CD4-positive, alpha-beta memory T cell (primary cell): ENCODE measurements around the gene ZNF280D. TPM values are rescaled to one million over a fixed set of nuclear protein-coding genes. Genes with fewer than 3 reads are reported as not detected.
A peak's percentile ranks its signal among the peaks of the same experiment; 100 is the strongest.

Experiments used
- CTCF ChIA-PET: fragments of 350-600 bp; sonication (Branson Sonifier 250); formaldehyde crosslinking; loops from one replicate; lab custom pipeline; 2021; ENCODE audit warnings: inconsistent platforms; ENCODE audit not compliant: partially characterized antibody; lab: Charles Lee
- POLR2A ChIA-PET: fragments of 350-600 bp; sonication (Branson Sonifier 250); formaldehyde crosslinking; loops from one replicate; lab custom pipeline; 2021; ENCODE audit not compliant: partially characterized antibody; lab: Charles Lee
- DNase-seq, 5 donors: peaks; one replicate each; pipeline versions ENCODE4 v3.0.0 to v3.0.0-alpha.2; 2020 to 2022; ENCODE audit warnings: mixed read lengths in 1 of 5
- H3K27ac ChIP-seq: one replicate; pipeline ENCODE4 v1.7.0; 2013; ENCODE audit warnings: low read depth, low read length
- H3K27me3 ChIP-seq: 2 replicates; pipeline ENCODE4 v1.7.0; 2013; ENCODE audit warnings: mild to moderate bottlenecking, low read length, moderate library complexity; ENCODE audit not compliant: insufficient read depth
- H3K36me3 ChIP-seq: 2 replicates; pipeline ENCODE4 v1.7.0; 2013; ENCODE audit warnings: mild to moderate bottlenecking, low read length, moderate library complexity; ENCODE audit not compliant: insufficient read depth
- H3K4me1 ChIP-seq: 2 replicates; pipeline ENCODE4 v1.7.0; 2013; ENCODE audit warnings: mild to moderate bottlenecking, low read length, moderate library complexity; ENCODE audit not compliant: insufficient read depth
- H3K4me3 ChIP-seq, 2 donors: one replicate each; pipeline ENCODE4 v1.7.0; 2013; ENCODE audit warnings: low read length in 2 of 2, mild to moderate bottlenecking in 1 of 2
- H3K9me3 ChIP-seq, 2 donors: one replicate each; pipeline ENCODE4 v1.7.0; 2013; ENCODE audit warnings: low read length in 2 of 2, control low read depth in 1 of 2; ENCODE audit not compliant: control insufficient read depth in 1 of 2
- H3K27ac Mint-ChIP-seq, 7 donors: one replicate each; pipeline ENCODE4 v1.8.0; 2020 to 2021; ENCODE audit warnings: mixed read lengths in 7 of 7, mild to moderate bottlenecking in 6 of 7, inconsistent platforms in 3 of 7, moderate library complexity in 3 of 7
- H3K27me3 Mint-ChIP-seq, 2 donors: one replicate each; pipeline ENCODE4 v1.8.0; 2020 to 2021; ENCODE audit warnings: mixed read lengths in 2 of 2
- H3K36me3 Mint-ChIP-seq, 2 donors: one replicate each; pipeline ENCODE4 v1.8.0; 2020 to 2021; ENCODE audit warnings: mixed read lengths in 2 of 2, inconsistent platforms in 1 of 2, mild to moderate bottlenecking in 1 of 2
- H3K4me1 Mint-ChIP-seq, 4 donors: one replicate each; pipeline ENCODE4 v1.8.0; 2020 to 2021; ENCODE audit warnings: mixed read lengths in 4 of 4, mild to moderate bottlenecking in 1 of 4
- H3K4me3 Mint-ChIP-seq, 8 donors: one replicate each; pipeline ENCODE4 v1.8.0; 2020 to 2021; ENCODE audit warnings: mixed read lengths in 8 of 8, mild to moderate bottlenecking in 7 of 8, moderate library complexity in 6 of 8, inconsistent platforms in 3 of 8
- H3K9me3 Mint-ChIP-seq, 8 donors: one replicate each; pipeline ENCODE4 v1.8.0; 2020 to 2021; ENCODE audit warnings: mixed read lengths in 8 of 8, mild to moderate bottlenecking in 5 of 8, inconsistent platforms in 3 of 8, moderate library complexity in 1 of 8
- intact Hi-C: fragments of 100-400 bp; cut with micrococcal nuclease; formaldehyde crosslinking; loops from one replicate; pipeline ENCODE4 v1.15.1; 2023
- polyA plus RNA-seq, 2 donors: library from polyadenylated mRNA; unstranded; fragments of 300-500 nt; fragmentation: Illumina TruSeq; gene quantifications; one replicate each; pipeline ENCODE4 v1.2.3, GENCODE V29; 2021
- total RNA-seq, 2 experiments: library from RNA; stranded (reverse); gene quantifications; one replicate each; pipeline ENCODE4 v1.2.3, GENCODE V29; 2021

The ZNF280D gene
- total and polyA plus RNA-seq, 4 experiments from 2014 or later: 4.1 to 50.1 (median 26.2) TPM

DNA sequence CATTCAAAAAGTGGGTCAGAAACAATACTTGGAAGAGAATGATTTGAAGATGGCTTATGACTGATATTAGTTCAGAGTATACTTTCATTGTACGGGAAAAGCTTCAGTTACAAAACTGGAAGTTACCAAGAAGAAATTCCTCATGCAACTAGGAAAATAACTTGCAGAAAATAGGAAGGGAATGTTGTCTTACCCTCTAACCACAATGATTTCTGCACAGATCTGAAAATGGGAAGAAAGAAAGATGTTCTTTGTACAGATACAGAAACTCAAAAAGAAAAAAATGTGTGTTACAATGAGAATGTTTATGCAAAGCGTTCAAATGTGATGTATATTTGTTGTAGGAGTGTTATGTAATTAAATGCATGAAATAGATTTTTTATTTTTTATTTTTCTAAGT is 3.7 kb downstream of the ZNF280D start:
- H3K27ac ChIP-seq: no peak overlapping the region
- ChIA-PET CTCF (no interaction called here), POLR2A (no interaction called here)
- H3K36me3 ChIP-seq: no peaks in the 10 kb centered on the region
- intact Hi-C loops: no loop called here
- Mint-ChIP-seq H3K36me3 (peaks cover 7 to 21% of the 10 kb centered on the region in 2 donors), H3K27me3 (no peaks in the 10 kb centered on the region), H3K9me3 (no peaks in the 10 kb centered on the region), H3K27ac (peak overlapping the region in 1 of 7 donors; percentile 66), H3K4me3 (peak overlapping the region in 2 of 8 donors; percentile 1 to 42), H3K4me1 (peaks cover 38 to 66% (median 55%) of the 10 kb centered on the region in 4 donors)
- no peak for DNase-seq
- no peaks in the 10 kb centered on the region for H3K27me3 ChIP-seq
- H3K9me3 ChIP-seq: no peaks in the 10 kb centered on the region
- peaks cover 44% of the 10 kb centered on the region for H3K4me1 ChIP-seq
- no peak overlapping the region for H3K4me3 ChIP-seq

DNA sequence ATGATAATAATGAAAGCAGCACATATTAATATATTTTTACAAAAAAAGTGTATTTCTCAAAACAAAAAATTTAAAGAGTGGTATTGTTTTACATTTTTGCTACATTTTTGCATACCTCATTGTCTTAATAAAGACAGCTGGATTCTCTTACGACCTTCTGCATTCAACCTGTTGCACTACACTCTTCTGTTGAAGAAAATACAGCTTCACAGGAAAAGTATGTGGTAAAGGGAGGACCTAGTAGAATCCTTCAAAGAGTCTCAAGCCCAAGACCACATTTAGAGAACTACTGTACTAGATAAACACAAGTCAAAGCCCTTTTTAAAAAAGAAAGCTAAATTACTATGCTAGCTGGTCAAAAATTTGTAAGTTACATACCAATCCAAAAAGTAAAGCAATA is 7.9 kb downstream of the ZNF280D start:
- peaks cover 22% of the 10 kb centered on the region for H3K4me1 ChIP-seq
- peaks cover 22 to 36% of the 10 kb centered on the region in 2 donors for H3K36me3 Mint-ChIP-seq
- H3K27me3 ChIP-seq: no peaks in the 10 kb centered on the region
- H3K4me1 Mint-ChIP-seq: peaks cover 40 to 61% (median 50%) of the 10 kb centered on the region in 4 donors
- H3K27me3 Mint-ChIP-seq: no peaks in the 10 kb centered on the region
- intact Hi-C loops: no loop called here
- ChIA-PET POLR2A (interaction anchor here (2.0 kb wide), 1 partner anchor 8 kb away, joined by 5 read pairs; the partner anchor contains the start of gene ZNF280D), CTCF (interaction anchor here (0.6 to 1.4 kb wide), 2 partner anchors 11 to 24 kb away, joined by 3 read pairs; no protein-coding TSS in a partner anchor)
- H3K27ac Mint-ChIP-seq: no peak overlapping the region
- H3K4me3 Mint-ChIP-seq: peak overlapping the region in 3 of 8 donors; percentile 5 to 50 (median 12)
- H3K9me3 Mint-ChIP-seq: no peaks in the 10 kb centered on the region
- H3K9me3 ChIP-seq: no peaks in the 10 kb centered on the region
- no peak for DNase-seq
- H3K36me3 ChIP-seq: no peaks in the 10 kb centered on the region
- no peak overlapping the region for H3K27ac ChIP-seq
- H3K4me3 ChIP-seq: no peak overlapping the region

DNA sequence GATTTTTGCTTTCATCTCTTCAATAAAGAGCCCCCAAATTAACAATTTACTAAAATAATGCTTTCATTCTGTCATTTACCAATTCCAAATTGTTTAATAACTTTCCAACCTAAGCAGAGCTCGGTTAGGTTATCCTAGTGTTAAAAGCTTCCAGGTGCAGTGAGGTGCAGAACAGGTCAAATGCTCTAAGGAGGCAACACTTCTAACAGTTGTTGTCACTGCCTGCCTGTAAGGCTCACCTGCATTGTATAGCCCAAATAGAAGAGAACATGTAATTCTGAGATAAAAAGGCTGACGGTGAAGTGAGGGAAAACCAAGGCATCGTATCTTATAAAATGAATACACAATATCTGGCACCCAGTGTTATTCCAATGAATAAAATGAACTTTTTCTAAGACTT is 9.1 kb downstream of the ZNF280D start:
- Mint-ChIP-seq H3K4me1 (peaks cover 44 to 66% (median 53%) of the 10 kb centered on the region in 4 donors), H3K27ac (peak overlapping the region in 1 of 7 donors; percentile 25), H3K36me3 (peaks cover 24 to 38% of the 10 kb centered on the region in 2 donors), H3K4me3 (no peak overlapping the region), H3K9me3 (no peaks in the 10 kb centered on the region), H3K27me3 (no peaks in the 10 kb centered on the region)
- intact Hi-C loops: no loop called here
- ChIA-PET POLR2A (interaction anchor here (1.1 to 2.0 kb wide), 2 partner anchors 8 to 10 kb away, joined by 3 to 5 read pairs; partner anchors contain the start of gene ZNF280D), CTCF (interaction anchor here (1.4 kb wide), 1 partner anchor 23 kb away, joined by 3 read pairs; no protein-coding TSS in a partner anchor)
- peaks cover 16% of the 10 kb centered on the region for H3K4me1 ChIP-seq
- H3K36me3 ChIP-seq: no peaks in the 10 kb centered on the region
- no peaks in the 10 kb centered on the region for H3K27me3 ChIP-seq
- H3K9me3 ChIP-seq: no peaks in the 10 kb centered on the region
- no peak overlapping the region for H3K27ac ChIP-seq
- no peak for DNase-seq
- H3K4me3 ChIP-seq: no peak overlapping the region

DNA sequence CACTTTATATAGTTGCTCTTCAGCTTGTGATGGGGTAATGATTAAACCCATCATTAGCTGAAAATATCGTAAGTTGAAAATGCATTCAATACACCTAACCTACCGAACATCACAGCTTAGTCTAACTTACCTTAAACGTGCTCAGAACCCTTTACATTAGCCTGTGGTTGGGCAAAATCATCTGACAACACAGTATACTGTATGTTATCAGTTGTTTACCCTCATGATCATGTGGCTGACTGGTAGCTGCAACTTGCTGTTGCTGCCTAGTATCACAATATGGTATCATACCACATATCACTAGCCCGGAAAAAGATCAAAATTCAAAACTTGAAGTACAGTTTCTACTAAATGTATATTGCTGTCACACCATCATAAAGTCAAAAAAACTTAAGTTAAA is 9.5 kb downstream of the ZNF280D start:
- no peaks in the 10 kb centered on the region for H3K9me3 Mint-ChIP-seq
- no peaks in the 10 kb centered on the region for H3K36me3 ChIP-seq
- H3K9me3 ChIP-seq: no peaks in the 10 kb centered on the region
- no peaks in the 10 kb centered on the region for H3K27me3 Mint-ChIP-seq
- peaks cover 42 to 66% (median 51%) of the 10 kb centered on the region in 4 donors for H3K4me1 Mint-ChIP-seq
- CTCF ChIA-PET: interaction anchor here (1.4 kb wide), 1 partner anchor 22 kb away, joined by 3 read pairs; no protein-coding TSS in a partner anchor
- no peak overlapping the region for H3K27ac ChIP-seq
- intact Hi-C loops: no loop called here
- H3K4me3 ChIP-seq: no peak overlapping the region
- H3K4me3 Mint-ChIP-seq: peak overlapping the region in 1 of 8 donors; percentile 35
- no peaks in the 10 kb centered on the region for H3K27me3 ChIP-seq
- no peak overlapping the region for H3K27ac Mint-ChIP-seq
- H3K36me3 Mint-ChIP-seq: peaks cover 24 to 38% of the 10 kb centered on the region in 2 donors
- H3K4me1 ChIP-seq: peaks cover 18% of the 10 kb centered on the region
- POLR2A ChIA-PET: interaction anchor here (1.1 kb wide), 1 partner anchor 9 kb away, joined by 3 read pairs; no protein-coding TSS in a partner anchor
- no peak for DNase-seq

DNA sequence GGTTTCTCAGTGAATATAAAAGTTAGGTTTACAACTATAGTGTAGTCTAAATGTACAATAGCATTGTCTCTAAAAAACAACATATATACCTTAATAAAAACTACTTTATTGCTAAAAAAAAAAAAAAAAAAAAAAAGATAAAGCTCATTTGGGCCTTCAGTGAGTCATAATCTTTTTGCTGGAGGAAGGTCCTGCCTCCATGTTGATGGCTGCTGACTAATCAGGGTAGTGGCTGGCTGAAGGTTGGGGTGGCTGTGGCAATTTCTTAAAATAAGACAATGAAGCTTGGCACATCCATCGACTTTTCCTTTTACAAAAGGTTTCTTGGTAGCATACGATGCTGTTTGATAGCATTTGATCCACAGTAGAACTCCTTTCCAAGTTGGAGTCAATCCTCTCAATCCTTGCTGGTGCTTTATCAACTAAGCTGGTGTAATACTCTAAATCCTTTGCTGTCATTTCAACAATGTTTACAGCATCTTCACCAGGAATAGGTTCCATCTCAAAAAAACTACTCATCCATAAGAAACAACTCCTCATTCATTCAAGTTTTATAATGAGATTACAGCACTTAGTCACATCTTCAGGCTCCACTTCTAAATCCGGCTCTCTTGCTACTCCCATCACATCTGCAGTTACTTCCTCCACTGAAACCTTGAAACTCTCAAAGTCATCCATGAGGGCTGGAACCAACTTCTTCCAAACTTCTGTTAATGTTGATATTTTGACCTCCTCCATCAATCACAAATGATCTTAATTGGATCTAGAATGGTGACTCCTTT is 13.3 kb downstream of the ZNF280D start:
- Histone ChIP-seq H3K36me3 (no peaks in the 10 kb centered on the region), H3K4me1 (peaks cover 21% of the 10 kb centered on the region), H3K27ac (no peak overlapping the region), H3K27me3 (no peaks in the 10 kb centered on the region), H3K4me3 (no peak overlapping the region), H3K9me3 (no peaks in the 10 kb centered on the region)
- H3K4me1 Mint-ChIP-seq: peaks cover 48 to 70% (median 56%) of the 10 kb centered on the region in 4 donors
- intact Hi-C loops: no loop called here
- H3K27me3 Mint-ChIP-seq: no peaks in the 10 kb centered on the region
- no peaks in the 10 kb centered on the region for H3K9me3 Mint-ChIP-seq
- peaks cover 11 to 35% of the 10 kb centered on the region in 2 donors for H3K36me3 Mint-ChIP-seq
- no peak for DNase-seq
- no peak overlapping the region for H3K27ac Mint-ChIP-seq
- peak overlapping the region in 1 of 8 donors; percentile 5 for H3K4me3 Mint-ChIP-seq
- CTCF ChIA-PET: no interaction called here
- POLR2A ChIA-PET: no interaction called here

DNA sequence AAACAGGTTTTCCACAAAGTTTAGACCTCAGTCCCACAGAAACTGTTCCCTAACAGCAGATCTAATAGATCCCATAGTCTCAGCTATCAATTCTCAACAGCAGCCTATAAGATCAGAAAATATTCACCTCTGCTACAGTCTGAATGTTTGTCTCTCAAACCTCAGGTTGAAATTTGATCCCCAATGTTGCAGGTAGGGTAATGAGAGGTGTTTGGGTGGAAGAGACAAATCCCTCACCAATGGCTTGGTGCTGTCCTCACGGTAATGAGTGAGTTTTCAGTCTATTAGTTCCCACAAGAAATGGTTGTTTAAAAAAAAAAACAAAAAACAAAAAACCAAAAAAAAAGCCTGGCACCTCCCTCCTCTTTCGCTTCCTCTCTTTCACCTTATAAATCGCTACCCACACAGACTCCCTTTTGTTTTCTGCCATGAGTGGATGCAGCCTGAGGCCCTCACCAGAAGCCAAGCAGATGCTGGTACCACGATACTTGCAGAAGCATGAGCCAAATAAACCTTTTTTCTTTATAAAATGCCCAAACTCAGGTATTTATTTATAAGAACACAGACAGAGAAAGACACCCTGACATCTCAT is 14.2 kb downstream of the ZNF280D start:
- no peak overlapping the region for H3K27ac ChIP-seq
- DNase-seq: no peak
- H3K4me1 ChIP-seq: peaks cover 19% of the 10 kb centered on the region
- peak overlapping the region in 1 of 7 donors; percentile 53 for H3K27ac Mint-ChIP-seq
- POLR2A ChIA-PET: interaction anchor here (2.2 kb wide), 1 partner anchor 14 kb away, joined by 8 read pairs; the partner anchor contains the start of gene ZNF280D
- H3K36me3 ChIP-seq: no peaks in the 10 kb centered on the region
- H3K36me3 Mint-ChIP-seq: peaks cover 11 to 27% of the 10 kb centered on the region in 2 donors
- no peaks in the 10 kb centered on the region for H3K27me3 Mint-ChIP-seq
- H3K9me3 Mint-ChIP-seq: no peaks in the 10 kb centered on the region
- no peaks in the 10 kb centered on the region for H3K27me3 ChIP-seq
- CTCF ChIA-PET: no interaction called here
- no peak overlapping the region for H3K4me3 ChIP-seq
- peak overlapping the region in 2 of 8 donors; percentile 11 to 19 for H3K4me3 Mint-ChIP-seq
- intact Hi-C loops: no loop called here
- H3K4me1 Mint-ChIP-seq: peaks cover 40 to 64% (median 49%) of the 10 kb centered on the region in 4 donors
- H3K9me3 ChIP-seq: no peaks in the 10 kb centered on the region

DNA sequence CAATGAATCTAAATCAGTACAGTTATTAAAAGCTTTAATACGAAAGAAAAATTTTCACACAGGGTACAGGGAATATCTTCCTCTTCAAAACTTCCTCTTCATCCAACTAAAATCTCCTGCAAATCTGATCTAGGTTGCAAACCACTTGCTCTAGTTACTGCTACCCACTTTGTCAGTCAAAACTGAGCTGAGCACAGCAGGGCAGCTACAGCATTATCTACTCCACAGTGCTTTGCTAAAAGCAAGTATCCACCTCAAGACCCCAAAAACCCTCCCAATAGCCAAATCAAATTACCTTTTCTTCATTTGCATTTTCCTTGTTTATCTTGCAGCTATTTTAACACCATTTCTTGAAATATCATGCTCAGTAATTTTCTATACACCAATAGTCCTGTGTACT is 14.7 kb downstream of the ZNF280D start:
- H3K9me3 ChIP-seq: no peaks in the 10 kb centered on the region
- no peak for DNase-seq
- intact Hi-C loops: no loop called here
- Mint-ChIP-seq H3K36me3 (peaks cover 7 to 21% of the 10 kb centered on the region in 2 donors), H3K9me3 (no peaks in the 10 kb centered on the region), H3K27me3 (no peaks in the 10 kb centered on the region), H3K4me1 (peaks cover 36 to 62% (median 46%) of the 10 kb centered on the region in 4 donors), H3K27ac (peak overlapping the region in 2 of 7 donors; percentile 28 to 85), H3K4me3 (peak overlapping the region in 2 of 8 donors; percentile 11 to 19)
- H3K4me1 ChIP-seq: peaks cover 15% of the 10 kb centered on the region
- no peak overlapping the region for H3K27ac ChIP-seq
- no peaks in the 10 kb centered on the region for H3K36me3 ChIP-seq
- no peak overlapping the region for H3K4me3 ChIP-seq
- POLR2A ChIA-PET: interaction anchor here (2.2 kb wide), 1 partner anchor 15 kb away, joined by 8 read pairs; the partner anchor contains the start of gene ZNF280D
- H3K27me3 ChIP-seq: no peaks in the 10 kb centered on the region
- CTCF ChIA-PET: no interaction called here
